ENCODE data around the gene STAB1. TPM values are rescaled to one million over a fixed set of nuclear protein-coding genes. Genes with fewer than 3 reads are reported as not detected.

The STAB1 gene
- total and polyA plus RNA-seq, 7 experiments from 2014 or later: 0.27 to 122 (median 26.1) TPM; not detected in 2

DNA sequence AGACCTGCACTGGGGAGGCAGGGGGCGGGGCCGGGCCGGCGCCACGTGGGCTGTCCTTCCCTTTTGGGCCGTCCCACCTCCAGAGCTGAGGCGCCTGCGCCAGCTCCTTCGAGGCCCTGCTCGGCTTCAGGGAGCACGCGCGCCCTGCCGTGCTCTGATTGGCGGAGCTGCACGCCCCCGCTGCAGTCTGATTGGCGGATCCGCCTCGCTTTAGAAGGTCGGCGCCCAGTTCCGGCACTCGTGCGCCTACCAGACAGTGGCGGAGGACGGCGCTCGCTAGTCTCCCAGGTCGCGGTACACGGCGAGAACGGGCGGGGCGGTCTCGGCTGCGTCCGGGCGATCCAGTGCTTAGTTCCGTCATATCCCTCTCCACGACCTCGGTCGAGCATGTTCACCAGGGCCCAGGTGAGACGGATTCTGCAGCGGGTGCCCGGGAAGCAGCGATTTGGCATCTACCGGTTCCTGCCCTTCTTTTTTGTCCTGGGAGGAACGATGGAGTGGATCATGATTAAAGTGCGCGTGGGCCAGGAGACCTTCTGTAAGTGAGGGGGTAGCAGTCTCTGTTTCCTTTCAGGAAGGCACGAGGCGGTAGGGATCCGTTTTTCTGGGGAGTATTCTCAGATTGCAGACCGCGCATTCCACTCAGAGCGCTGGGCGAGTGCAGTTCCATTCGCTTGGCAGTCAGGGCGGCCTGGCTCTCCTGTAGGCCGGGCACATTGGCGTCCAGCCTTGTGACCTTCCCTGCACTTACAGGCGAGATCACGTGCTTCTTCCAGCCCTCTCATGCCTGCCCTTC lies 41.4 kb downstream of the STAB1 start, which contains the start of gene UQCC5:
Gene UQCC5, plus strand, starts transcription at position 237 of the 796 bp plus-strand sequence. Its CDS starts 151 bp downstream, at position 388.
- peak within 1 kb of the TSS; percentile 96 to 100 (median 99) for H3K4me3 Mint-ChIP-seq
- H3K4me1 Mint-ChIP-seq: peaks cover 29 to 66% (median 50%) of the 10 kb centered on the region in 7 donors
- peaks cover 0 to 19% (median 8%) of the 10 kb centered on the region in 5 donors for H3K36me3 Mint-ChIP-seq
- peak within 1 kb of the TSS; percentile 96 to 99 (median 98) for H3K27ac Mint-ChIP-seq
- Histone ChIP-seq H3K27me3 (ENCODE audit: control insufficient read depth in 2 of 2, insufficient read depth in 2 of 2, low read length in 2 of 2) (no peaks in the 10 kb centered on the region), H3K36me3 (ENCODE audit: control insufficient read depth in 2 of 3, insufficient read depth in 3 of 3, low read length in 3 of 3) (no peaks in the 10 kb centered on the region), H3K9me3 (ENCODE audit: control insufficient read depth in 2 of 3, low read length in 3 of 3) (no peaks in the 10 kb centered on the region), H3K27ac (ENCODE audit: low read depth, low read length) (peak within 1 kb of the TSS; percentile 85), H3K4me1 (ENCODE audit: control insufficient read depth in 2 of 2, insufficient read depth in 2 of 2, low read length in 2 of 2) (peaks cover 24 to 30% of the 10 kb centered on the region in 2 donors), H3K4me3 (ENCODE audit: low read length) (peak within 1 kb of the TSS; percentile 67)
- ATAC-seq: peak; percentile 95
- peaks cover 0 to 3% (median 0%) of the 10 kb centered on the region in 11 donors for H3K9me3 Mint-ChIP-seq
- H3K27me3 Mint-ChIP-seq: no peaks in the 10 kb centered on the region
- CTCF ChIA-PET: interaction anchor here (0.8 kb wide), 1 partner anchor 19 kb away, joined by 3 read pairs; no protein-coding TSS in a partner anchor
- intact Hi-C loops (cut with micrococcal nuclease): loop anchor here (1.0 to 10.0 kb wide), 12 partner anchors 81 to 1036 kb away; partner anchors contain the start of genes NISCH (in 2 of the 2), PBRM1 (in 2 of the 2), SPCS1 (in 2 of the 2) and DCAF1 (in 1 of the 2)
- POLR2A ChIA-PET: interaction anchor here (0.6 to 1.4 kb wide), 11 partner anchors 8 to 510 kb away, joined by 3 to 8 read pairs (median 3); partner anchors contain the start of gene SFMBT1
- DNase-seq: peak; percentile 89 to 98 (median 97)

DNA sequence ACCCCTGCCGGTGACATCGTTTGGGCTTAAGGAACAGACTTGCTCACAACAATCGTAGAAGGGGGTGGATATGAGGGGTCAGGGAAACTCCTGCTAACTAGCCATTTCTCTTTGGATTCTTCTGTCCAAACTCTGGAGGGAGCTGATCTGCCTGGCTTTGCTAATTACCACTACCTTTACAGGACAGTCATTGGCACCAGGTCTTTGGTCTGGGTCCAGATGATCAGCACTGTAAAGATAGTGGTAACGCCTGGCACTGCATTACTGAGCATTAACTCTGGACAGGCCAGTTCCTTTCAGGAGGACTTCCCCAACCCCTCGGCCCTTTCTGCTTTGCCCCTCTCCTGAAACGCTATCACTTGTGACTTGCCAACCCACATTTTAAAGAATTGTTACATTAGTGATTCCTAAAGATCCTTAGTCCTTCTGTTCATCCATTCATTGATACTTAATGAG lies 42.1 kb downstream of the STAB1 start:
- Histone ChIP-seq H3K9me3 (ENCODE audit: control insufficient read depth in 2 of 3, low read length in 3 of 3) (no peaks in the 10 kb centered on the region), H3K27ac (ENCODE audit: low read depth, low read length) (peak overlapping the region; percentile 85), H3K36me3 (ENCODE audit: control insufficient read depth in 2 of 3, insufficient read depth in 3 of 3, low read length in 3 of 3) (no peaks in the 10 kb centered on the region), H3K27me3 (ENCODE audit: control insufficient read depth in 2 of 2, insufficient read depth in 2 of 2, low read length in 2 of 2) (no peaks in the 10 kb centered on the region), H3K4me3 (ENCODE audit: low read length) (peak overlapping the region; percentile 67), H3K4me1 (ENCODE audit: control insufficient read depth in 2 of 2, insufficient read depth in 2 of 2, low read length in 2 of 2) (peaks cover 24 to 30% of the 10 kb centered on the region in 2 donors)
- H3K36me3 Mint-ChIP-seq: peaks cover 0 to 21% (median 8%) of the 10 kb centered on the region in 5 donors
- no peak for DNase-seq
- ChIA-PET POLR2A (interaction anchor here (1.0 kb wide), 1 partner anchor 15 kb away, joined by 3 read pairs; no protein-coding TSS in a partner anchor), CTCF (no interaction called here)
- peaks cover 0 to 3% (median 0%) of the 10 kb centered on the region in 11 donors for H3K9me3 Mint-ChIP-seq
- H3K27ac Mint-ChIP-seq: peak overlapping the region; percentile 96 to 99 (median 98)
- intact Hi-C loops (cut with micrococcal nuclease): loop anchor here (2.0 to 10.0 kb wide), 7 partner anchors 262 to 1036 kb away; partner anchors contain the start of genes DCAF1 (in 1 of the 2), POC1A (in 1 of the 2), RPL29 (in 1 of the 2) and WDR82 (in 1 of the 2)
- no peaks in the 10 kb centered on the region for H3K27me3 Mint-ChIP-seq
- H3K4me1 Mint-ChIP-seq: peaks cover 30 to 67% (median 50%) of the 10 kb centered on the region in 7 donors
- no peak for ATAC-seq
- H3K4me3 Mint-ChIP-seq: peak overlapping the region; percentile 96 to 100 (median 99)

- peaks cover 0 to 3% (median 0%) of the 10 kb centered on the region in 11 donors for H3K9me3 Mint-ChIP-seq
- ChIA-PET POLR2A (interaction anchor here (1.0 kb wide), 1 partner anchor 15 kb away, joined by 3 read pairs; no protein-coding TSS in a partner anchor), CTCF (no interaction called here)
- Histone ChIP-seq H3K4me3 (ENCODE audit: low read length) (peak overlapping the region; percentile 67), H3K4me1 (ENCODE audit: control insufficient read depth in 2 of 2, insufficient read depth in 2 of 2, low read length in 2 of 2) (peaks cover 20 to 30% of the 10 kb centered on the region in 2 donors), H3K27ac (ENCODE audit: low read depth, low read length) (peak overlapping the region; percentile 85), H3K9me3 (ENCODE audit: control insufficient read depth in 2 of 3, low read length in 3 of 3) (no peaks in the 10 kb centered on the region), H3K36me3 (ENCODE audit: control insufficient read depth in 2 of 3, insufficient read depth in 3 of 3, low read length in 3 of 3) (no peaks in the 10 kb centered on the region), H3K27me3 (ENCODE audit: control insufficient read depth in 2 of 2, insufficient read depth in 2 of 2, low read length in 2 of 2) (no peaks in the 10 kb centered on the region)
- H3K36me3 Mint-ChIP-seq: peaks cover 0 to 21% (median 8%) of the 10 kb centered on the region in 5 donors
- H3K4me1 Mint-ChIP-seq: peaks cover 27 to 67% (median 50%) of the 10 kb centered on the region in 7 donors
- ATAC-seq: no peak
- no peaks in the 10 kb centered on the region for H3K27me3 Mint-ChIP-seq
- intact Hi-C loops (cut with micrococcal nuclease): loop anchor here (2.0 to 10.0 kb wide), 7 partner anchors 263 to 1037 kb away; partner anchors contain the start of genes DCAF1 (in 1 of the 2), POC1A (in 1 of the 2), RPL29 (in 1 of the 2) and WDR82 (in 1 of the 2)
- H3K27ac Mint-ChIP-seq: peak overlapping the region; percentile 77 to 99 (median 98)
- H3K4me3 Mint-ChIP-seq: peak overlapping the region; percentile 96 to 100 (median 99)
- DNase-seq: no peak
These were observed 42.7 kb downstream of the STAB1 start for GRCh38 chr3:52537726-52538421.

- peaks cover 27 to 71% (median 50%) of the 10 kb centered on the region in 7 donors for H3K4me1 Mint-ChIP-seq
- H3K4me3 ChIP-seq (ENCODE audit: low read length): no peak overlapping the region
- ATAC-seq: no peak
These were observed 44.0 kb downstream of the STAB1 start for GRCh38 chr3:52539010-52539653.

GRCh38 chr3:52541050-52541449 lies 45.9 kb downstream of the STAB1 start:
- Mint-ChIP-seq H3K27ac (peak overlapping the region in 7 of 9 donors; percentile 3 to 76 (median 38)), H3K27me3 (no peaks in the 10 kb centered on the region), H3K4me3 (no peak overlapping the region), H3K9me3 (peaks cover 0 to 3% (median 0%) of the 10 kb centered on the region in 11 donors), H3K36me3 (peaks cover 0 to 21% (median 8%) of the 10 kb centered on the region in 5 donors), H3K4me1 (peaks cover 29 to 64% (median 41%) of the 10 kb centered on the region in 7 donors)
- Histone ChIP-seq H3K36me3 (ENCODE audit: control insufficient read depth in 2 of 3, insufficient read depth in 3 of 3, low read length in 3 of 3) (no peaks in the 10 kb centered on the region), H3K9me3 (ENCODE audit: control insufficient read depth in 2 of 3, low read length in 3 of 3) (no peaks in the 10 kb centered on the region), H3K27me3 (ENCODE audit: control insufficient read depth in 2 of 2, insufficient read depth in 2 of 2, low read length in 2 of 2) (no peaks in the 10 kb centered on the region), H3K4me3 (ENCODE audit: low read length) (no peak overlapping the region), H3K4me1 (ENCODE audit: control insufficient read depth in 2 of 2, insufficient read depth in 2 of 2, low read length in 2 of 2) (peaks cover 20 to 30% of the 10 kb centered on the region in 2 donors), H3K27ac (ENCODE audit: low read depth, low read length) (no peak overlapping the region)
- DNase-seq (no peak), ATAC-seq (no peak)
- POLR2A ChIA-PET: no interaction called here
- CTCF ChIA-PET: no interaction called here
- intact Hi-C loops (cut with micrococcal nuclease): no loop called here

More at GRCh38 chr3:52539010-52539653, 44.0 kb downstream of the STAB1 start:
- Mint-ChIP-seq H3K9me3 (peaks cover 0 to 3% (median 0%) of the 10 kb centered on the region in 11 donors), H3K27me3 (no peaks in the 10 kb centered on the region), H3K36me3 (peaks cover 0 to 21% (median 8%) of the 10 kb centered on the region in 5 donors), H3K27ac (peak overlapping the region; percentile 53 to 98 (median 79)), H3K4me3 (peak overlapping the region; percentile 65 to 100 (median 74))
- H3K9me3 ChIP-seq (ENCODE audit: control insufficient read depth in 2 of 3, low read length in 3 of 3): no peaks in the 10 kb centered on the region
- intact Hi-C loops (cut with micrococcal nuclease): loop anchor here in 1 of 2 donors (10.0 kb wide), 3 partner anchors 264 to 854 kb away; partner anchors contain the start of genes RPL29 and WDR82
- ChIA-PET CTCF (no interaction called here), POLR2A (no interaction called here)
- peaks cover 20 to 30% of the 10 kb centered on the region in 2 donors for H3K4me1 ChIP-seq (ENCODE audit: control insufficient read depth in 2 of 2, insufficient read depth in 2 of 2, low read length in 2 of 2)
- peak overlapping the region; percentile 29 for H3K27ac ChIP-seq (ENCODE audit: low read depth, low read length)
- H3K27me3 ChIP-seq (ENCODE audit: control insufficient read depth in 2 of 2, insufficient read depth in 2 of 2, low read length in 2 of 2): no peaks in the 10 kb centered on the region
- DNase-seq: no peak
- H3K36me3 ChIP-seq (ENCODE audit: control insufficient read depth in 2 of 3, insufficient read depth in 3 of 3, low read length in 3 of 3): no peaks in the 10 kb centered on the region

Measured in naive thymus-derived CD4-positive, alpha-beta T cell (primary cell).